Neural cell (in vitro differentiated cells): ENCODE measurements around the gene ENHO. TPM values are rescaled to one million over a fixed set of nuclear protein-coding genes. Genes with fewer than 3 reads are reported as not detected.

ENCODE experiments used
- H2AFZ ChIP-seq: fragments of 200-600, 300-800 bp; sonication (generic), shearing (Covaris generic); 2 replicates; pipeline ENCODE4 v1.6.0; 2014; ENCODE audit warnings: low read depth, mild to moderate bottlenecking, antibody characterized with exemption, low read length, moderate library complexity
- H3F3A ChIP-seq: fragments of 200-600 bp; shearing (Covaris generic); 2 replicates; pipeline ENCODE4 v1.6.1; 2016; ENCODE audit warnings: mild to moderate bottlenecking, moderate library complexity, mixed read lengths, antibody characterized with exemption, low read length; ENCODE audit not compliant: insufficient read depth, poor library complexity, severe bottlenecking
- H3K27ac ChIP-seq: fragments of 200-600, 300-800 bp; sonication (generic), shearing (Covaris generic); 2 replicates; pipeline ENCODE4 v1.5.1; 2014; ENCODE audit warnings: mild to moderate bottlenecking, low read length, moderate library complexity
- H3K27me3 ChIP-seq: fragments of 300-800, 200-600 bp; sonication (generic), shearing (Covaris generic); 2 replicates; pipeline ENCODE4 v1.6.0; 2014; ENCODE audit warnings: mild to moderate bottlenecking, low read depth, low read length, moderate library complexity; ENCODE audit not compliant: insufficient read depth
- H3K36me3 ChIP-seq: fragments of 300-800, 200-600 bp; sonication (generic), shearing (Covaris generic); 2 replicates; pipeline ENCODE4 v1.5.1; 2014; ENCODE audit warnings: mild to moderate bottlenecking, antibody characterized with exemption, low read length, moderate library complexity; ENCODE audit not compliant: insufficient read depth
- H3K4me2 ChIP-seq: fragments of 300-800, 200-600 bp; sonication (generic), shearing (Covaris generic); 2 replicates; pipeline ENCODE4 v1.6.0; 2014; ENCODE audit warnings: mild to moderate bottlenecking, low read length
- H3K4me3 ChIP-seq: fragments of 300-800, 200-600 bp; sonication (generic), shearing (Covaris generic); 2 replicates; pipeline ENCODE4 v1.5.1; 2014; ENCODE audit warnings: mild to moderate bottlenecking, low read length, moderate library complexity
- H3K79me2 ChIP-seq: fragments of 200-600 bp; shearing (Covaris generic); replicated peaks from 2 replicates; pipeline ENCODE4 v1.6.0; 2014; ENCODE audit warnings: mild to moderate bottlenecking, low read length, moderate library complexity; ENCODE audit not compliant: insufficient read depth
- H3K9ac ChIP-seq: fragments of 300-800, 200-600 bp; sonication (generic), shearing (Covaris generic); 2 replicates; pipeline ENCODE4 v1.6.1; 2016; ENCODE audit warnings: mild to moderate bottlenecking, low read length, mixed read lengths
- H3K9me2 ChIP-seq: fragments of 200-600 bp; shearing (Covaris generic); 2 replicates; pipeline ENCODE4 v1.6.1; 2016; ENCODE audit warnings: mild to moderate bottlenecking, low read length, mixed read lengths; ENCODE audit not compliant: insufficient read depth
- H3K9me3 ChIP-seq: fragments of 200-600, 300-800 bp; sonication (generic), shearing (Covaris generic); 2 replicates; pipeline ENCODE4 v1.6.1; 2016; ENCODE audit warnings: mild to moderate bottlenecking, mixed run types, low read length, moderate library complexity, mixed read lengths
- H4K20me1 ChIP-seq: fragments of 200-600 bp; shearing (Covaris generic); 2 replicates; pipeline ENCODE4 v1.6.1; 2016; ENCODE audit warnings: mild to moderate bottlenecking, mixed run types; ENCODE audit not compliant: insufficient read depth
- CTCF ChIP-seq: fragments of 450-650 bp; IDR thresholded peaks from 2 replicates; pipeline ENCODE4 v1.5.1; 2014; ENCODE audit warnings: antibody characterized with exemption, mild to moderate bottlenecking, moderate library complexity; ENCODE audit not compliant: poor library complexity, severe bottlenecking
- EP300 ChIP-seq: fragments of 450-650 bp; conservative IDR thresholded peaks from 2 replicates; pipeline ENCODE4 v1.6.1; 2014; ENCODE audit warnings: antibody characterized with exemption, mild to moderate bottlenecking, moderate library complexity; ENCODE audit not compliant: poor library complexity, severe bottlenecking
- EZH2 ChIP-seq: fragments of 200-600, 300-800 bp; shearing (Covaris generic), sonication (generic); IDR thresholded peaks from 2 replicates; pipeline ENCODE4 v1.6.1; 2014; ENCODE audit warnings: antibody characterized with exemption, low read length, borderline replicate concordance, mild to moderate bottlenecking; ENCODE audit not compliant: insufficient read depth, poor library complexity, severe bottlenecking
- MXI1 ChIP-seq: fragments of 450-650 bp; conservative IDR thresholded peaks from 2 replicates; pipeline ENCODE4 v1.6.1; 2014; ENCODE audit warnings: antibody characterized with exemption, mild to moderate bottlenecking; ENCODE audit not compliant: poor library complexity, severe bottlenecking
- POLR2AphosphoS5 ChIP-seq: IDR thresholded peaks from 2 replicates; pipeline ENCODE4 v1.6.1; 2012
- RAD21 ChIP-seq: fragments of 450-650 bp; conservative IDR thresholded peaks from 2 replicates; pipeline ENCODE4 v1.6.1; 2014; ENCODE audit warnings: antibody characterized with exemption, mild to moderate bottlenecking, moderate library complexity
- REST ChIP-seq: IDR thresholded peaks from 2 replicates; pipeline ENCODE4 v1.6.1; 2012; ENCODE audit warnings: borderline replicate concordance
- SMC3 ChIP-seq: fragments of 450-650 bp; conservative IDR thresholded peaks from 2 replicates; pipeline ENCODE4 v1.6.1; 2014; ENCODE audit warnings: antibody characterized with exemption, mild to moderate bottlenecking, moderate library complexity; ENCODE audit not compliant: poor library complexity
- TAF1 ChIP-seq: IDR thresholded peaks from 2 replicates; pipeline ENCODE4 v1.6.1; 2012; ENCODE audit warnings: low read depth
- polyA plus RNA-seq: library from polyadenylated mRNA; depleted of rRNA; stranded (reverse); fragments of >200 nt; gene quantifications from 2 replicates; pipeline ENCODE4 v1.2.3, GENCODE V29; 2014

ENHO gene
- polyA plus RNA-seq, 1 donor from 2014 or later: 172 TPM

- Histone ChIP-seq H3F3A (no peaks in the 10 kb centered on the region), H3K36me3 (peaks cover 3% of the 10 kb centered on the region), H4K20me1 (no peaks in the 10 kb centered on the region), H3K9me2 (no peaks in the 10 kb centered on the region), H3K9ac (no peak overlapping the region), H3K4me3 (no peak overlapping the region), H3K9me3 (no peaks in the 10 kb centered on the region), H2AFZ (no peak overlapping the region), H3K79me2 (no peaks in the 10 kb centered on the region), H3K4me2 (no peak overlapping the region), H3K27me3 (no peaks in the 10 kb centered on the region), H3K27ac (no peak overlapping the region)
- TF ChIP-seq REST: no peak
- no peak for TF ChIP-seq SMC3
- no peak for TF ChIP-seq POLR2AphosphoS5
- TF ChIP-seq EZH2: no peak
- no peak for TF ChIP-seq TAF1
Measured at GRCh38 chr9:34556949-34557348, 34.2 kb upstream of the ENHO start.

GRCh38 chr9:34555936-34556525, 33.2 kb upstream of the ENHO start:
- Histone ChIP-seq H3K9me2 (no peaks in the 10 kb centered on the region), H3K36me3 (no peaks in the 10 kb centered on the region), H3F3A (no peaks in the 10 kb centered on the region), H2AFZ (no peak overlapping the region), H3K9me3 (no peaks in the 10 kb centered on the region), H3K4me2 (no peak overlapping the region), H3K4me3 (no peak overlapping the region), H3K27me3 (no peaks in the 10 kb centered on the region), H3K27ac (no peak overlapping the region), H3K9ac (no peak overlapping the region), H4K20me1 (no peaks in the 10 kb centered on the region), H3K79me2 (no peaks in the 10 kb centered on the region)
- no peak for TF ChIP-seq TAF1
- TF ChIP-seq POLR2AphosphoS5: no peak
- TF ChIP-seq CTCF: no peak
- no peak for TF ChIP-seq SMC3
- TF ChIP-seq RAD21: no peak
- no peak for TF ChIP-seq REST
- TF ChIP-seq EZH2: no peak
- TF ChIP-seq EP300: no peak
- TF ChIP-seq MXI1: no peak
